ENCODE results near the gene DDRGK1. TPM values are rescaled to one million over a fixed set of nuclear protein-coding genes. Genes with fewer than 3 reads are reported as not detected.

The DDRGK1 gene
- total and polyA plus RNA-seq, 8 donors, result 2.3 to 108 (median 52.4) TPM

DNA sequence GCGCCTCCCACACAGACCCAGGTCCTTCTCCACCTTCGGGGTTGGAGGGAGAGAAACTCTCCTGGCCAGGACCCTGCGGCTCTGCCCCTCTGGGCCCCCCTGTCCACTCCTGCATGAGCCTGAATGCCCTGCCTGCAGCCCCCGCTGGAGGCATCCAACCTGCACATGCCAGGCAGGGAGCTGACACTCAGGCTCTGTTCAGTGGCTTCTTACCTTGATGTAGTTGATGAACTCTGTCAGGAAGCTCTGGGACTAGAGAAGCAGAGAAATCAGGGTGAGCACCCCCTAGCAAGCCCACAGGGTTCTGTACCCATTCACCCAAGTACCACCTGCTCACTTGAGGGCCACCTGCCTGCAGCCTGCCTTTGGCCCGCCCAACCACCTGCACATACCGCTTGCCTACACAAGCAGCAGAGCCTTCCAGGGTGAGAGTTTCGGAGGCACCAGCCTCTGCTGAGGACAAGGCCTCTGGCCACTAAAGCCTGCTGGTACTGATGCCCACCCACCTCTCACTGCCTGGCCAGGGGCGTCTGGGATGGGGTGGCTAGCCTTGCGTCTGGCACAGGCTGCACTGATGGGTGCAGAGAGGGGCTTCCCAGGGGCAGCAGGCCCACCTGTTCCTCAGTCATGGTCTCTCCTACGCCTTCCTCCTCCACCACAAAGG is 9.7 kb downstream of the DDRGK1 start:
- intact Hi-C loops (cut with DNase I; ENCODE audit: low total_unique reads), result no loop called here
- peaks cover 63 to 100% (median 99%) of the 10 kb centered on the region in 4 donors for H3K36me3 ChIP-seq

DNA sequence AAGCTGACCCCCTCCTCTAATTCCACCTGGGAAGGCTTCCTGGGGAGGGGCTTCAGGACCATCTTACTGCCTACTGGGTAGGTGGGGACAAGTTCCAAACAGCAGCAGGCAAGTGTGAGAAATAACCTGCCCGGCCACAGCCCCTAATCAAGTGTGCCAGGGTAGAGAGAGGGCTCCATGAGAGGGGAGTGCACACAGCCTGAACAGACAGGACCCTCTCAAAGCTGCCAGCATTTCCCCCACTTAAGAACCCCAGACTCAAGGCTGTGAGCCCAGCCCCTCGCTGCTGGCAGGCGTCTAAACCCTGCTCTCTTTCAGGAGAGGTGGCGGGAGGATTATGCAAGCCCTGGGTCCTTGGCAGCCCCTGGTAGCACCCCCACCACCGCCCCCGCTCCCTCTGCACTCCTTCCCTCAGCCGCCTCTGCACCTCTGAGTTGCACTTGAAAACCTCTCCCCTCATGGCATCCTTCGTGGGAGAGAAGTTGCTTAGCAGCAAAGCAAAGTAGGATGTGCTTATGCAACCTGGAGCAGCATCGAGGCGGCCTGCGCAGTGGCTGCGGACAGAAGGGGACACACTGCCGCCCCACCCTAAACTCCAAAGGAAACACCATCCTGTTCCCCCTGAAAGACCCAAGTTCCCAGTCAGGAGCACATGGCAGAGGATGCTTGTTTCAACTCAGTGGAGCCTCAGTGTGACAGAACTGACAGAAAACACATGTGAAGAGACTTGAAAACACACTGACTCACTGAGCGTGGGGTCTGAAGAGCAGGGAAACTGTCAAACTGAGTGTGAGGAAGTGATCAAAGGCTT is 10.5 kb downstream of the DDRGK1 start:
- Histone ChIP-seq H3K4me1 (no peaks in the 10 kb centered on the region), H3K9me3 (no peaks in the 10 kb centered on the region), H3K27me3 (no peaks in the 10 kb centered on the region), H3K36me3 (peaks cover 62 to 100% (median 99%) of the 10 kb centered on the region in 4 donors), H3K27ac (no peak overlapping the region), H3K4me3 (no peak overlapping the region)
- no peak for DNase-seq
- TF ChIP-seq, protein P1, sequence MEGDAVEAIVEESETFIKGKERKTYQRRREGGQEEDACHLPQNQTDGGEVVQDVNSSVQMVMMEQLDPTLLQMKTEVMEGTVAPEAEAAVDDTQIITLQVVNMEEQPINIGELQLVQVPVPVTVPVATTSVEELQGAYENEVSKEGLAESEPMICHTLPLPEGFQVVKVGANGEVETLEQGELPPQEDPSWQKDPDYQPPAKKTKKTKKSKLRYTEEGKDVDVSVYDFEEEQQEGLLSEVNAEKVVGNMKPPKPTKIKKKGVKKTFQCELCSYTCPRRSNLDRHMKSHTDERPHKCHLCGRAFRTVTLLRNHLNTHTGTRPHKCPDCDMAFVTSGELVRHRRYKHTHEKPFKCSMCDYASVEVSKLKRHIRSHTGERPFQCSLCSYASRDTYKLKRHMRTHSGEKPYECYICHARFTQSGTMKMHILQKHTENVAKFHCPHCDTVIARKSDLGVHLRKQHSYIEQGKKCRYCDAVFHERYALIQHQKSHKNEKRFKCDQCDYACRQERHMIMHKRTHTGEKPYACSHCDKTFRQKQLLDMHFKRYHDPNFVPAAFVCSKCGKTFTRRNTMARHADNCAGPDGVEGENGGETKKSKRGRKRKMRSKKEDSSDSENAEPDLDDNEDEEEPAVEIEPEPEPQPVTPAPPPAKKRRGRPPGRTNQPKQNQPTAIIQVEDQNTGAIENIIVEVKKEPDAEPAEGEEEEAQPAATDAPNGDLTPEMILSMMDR (IDR thresholded peaks at IDR 0.05), result no peak
- TF ChIP-seq POLR2AphosphoS5 (IDR thresholded peaks at IDR 0.05) (no peak), POLR2A (IDR thresholded peaks at IDR 0.05) (no peak), EP300 (IDR thresholded peaks at IDR 0.05) (no peak)
- WGBS, 5 donors, result 91 to 95% (median 93%) methylated on average over 6 to 14 of the region's 14 CpGs
- intact Hi-C loops (cut with DNase I; ENCODE audit: low total_unique reads), result no loop called here

More for the DNA sequence above, 9.7 kb downstream of the DDRGK1 start:
- H3K4me1 ChIP-seq, result no peaks in the 10 kb centered on the region
- no peaks in the 10 kb centered on the region for H3K9me3 ChIP-seq
- H3K4me3 ChIP-seq, result no peak overlapping the region
- DNase-seq, result no peak
- 89 to 96% (median 93%) methylated on average over 7 to 10 of the region's 10 CpGs for WGBS, 5 donors
- no peaks in the 10 kb centered on the region for H3K27me3 ChIP-seq
- no peak overlapping the region for H3K27ac ChIP-seq
- TF ChIP-seq, protein P1 (IDR thresholded peaks at IDR 0.05), result no peak
- TF ChIP-seq POLR2AphosphoS5 (IDR thresholded peaks at IDR 0.05) (no peak), POLR2A (IDR thresholded peaks at IDR 0.05) (no peak), EP300 (IDR thresholded peaks at IDR 0.05) (no peak)

DNA sequence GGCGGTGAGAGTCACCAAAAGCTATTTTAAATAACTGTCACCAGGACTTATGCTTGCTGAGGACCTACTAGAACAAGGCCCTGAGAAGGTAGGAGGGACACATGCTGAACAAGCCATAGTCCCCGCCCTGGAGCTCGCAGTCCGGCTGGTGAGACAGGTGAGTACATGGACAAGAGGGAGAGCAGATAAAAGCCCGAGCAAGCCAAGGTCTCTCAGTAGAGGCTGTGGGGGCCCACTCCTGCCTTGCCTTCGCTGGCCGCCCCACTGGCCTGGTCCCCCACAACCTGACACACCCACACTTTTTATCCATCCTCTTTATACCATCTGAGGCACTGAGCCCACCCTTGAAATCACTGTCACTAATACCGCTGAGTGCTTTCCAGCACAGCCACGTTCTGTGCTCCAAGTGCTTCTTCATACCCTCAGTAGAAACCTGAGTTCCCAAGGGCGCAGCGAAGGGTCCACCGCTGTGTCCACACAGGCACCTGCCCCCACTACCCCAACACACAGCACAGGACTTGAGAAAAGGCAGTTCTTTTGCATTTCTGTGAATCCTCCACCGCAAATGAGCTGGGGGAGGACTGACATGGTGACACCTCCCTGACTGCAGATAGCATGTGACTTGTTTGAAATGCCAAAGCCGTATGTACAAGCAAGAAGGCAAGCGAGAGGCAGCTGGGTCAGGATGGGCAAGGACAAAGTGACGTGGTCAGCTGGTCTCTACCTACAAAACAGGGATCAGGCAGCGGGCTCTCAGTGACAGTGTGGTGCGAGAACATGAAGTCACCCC is 12.1 kb downstream of the DDRGK1 start:
- H3K4me3 ChIP-seq, result no peak overlapping the region
- no peaks in the 10 kb centered on the region for H3K27me3 ChIP-seq
- intact Hi-C loops (cut with DNase I; ENCODE audit: low total_unique reads), result no loop called here
- H3K27ac ChIP-seq, result no peak overlapping the region
- TF ChIP-seq, protein P1 (IDR thresholded peaks at IDR 0.05), result no peak
- TF ChIP-seq POLR2A (IDR thresholded peaks at IDR 0.05) (no peak), POLR2AphosphoS5 (IDR thresholded peaks at IDR 0.05) (no peak), EP300 (IDR thresholded peaks at IDR 0.05) (no peak)
- no peak for DNase-seq
- H3K4me1 ChIP-seq, result no peaks in the 10 kb centered on the region
- H3K36me3 ChIP-seq, result peaks cover 59 to 97% (median 92%) of the 10 kb centered on the region in 4 donors
- no peaks in the 10 kb centered on the region for H3K9me3 ChIP-seq
- WGBS, 5 donors, result 84 to 95% (median 93%) methylated on average over 18 of the region's 18 CpGs

DNA sequence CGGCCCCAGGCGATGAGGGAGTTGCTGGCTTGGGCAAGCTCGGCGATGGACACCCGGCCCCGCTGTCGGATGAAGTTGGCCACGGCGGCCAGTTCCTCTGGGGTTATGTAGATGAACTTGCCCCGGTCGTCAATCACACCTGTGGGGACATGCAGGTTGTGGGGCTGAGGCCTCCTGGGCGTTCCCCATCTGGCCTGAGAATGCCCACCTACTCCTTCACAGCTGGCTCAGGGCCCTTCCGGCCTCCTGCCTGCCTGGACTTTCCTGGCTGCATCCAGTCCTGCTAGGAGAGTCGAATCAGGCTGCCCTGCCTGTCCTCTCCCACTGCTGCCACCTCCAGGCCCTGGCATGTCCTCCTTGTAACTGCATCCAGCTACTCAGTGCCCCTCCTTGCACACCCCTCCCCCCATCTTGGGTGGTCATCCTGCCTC is 13.8 kb downstream of the DDRGK1 start:
- Histone ChIP-seq H3K9me3 (no peaks in the 10 kb centered on the region), H3K4me3 (no peak overlapping the region), H3K27me3 (no peaks in the 10 kb centered on the region), H3K36me3 (peaks cover 59 to 80% (median 76%) of the 10 kb centered on the region in 4 donors), H3K27ac (no peak overlapping the region), H3K4me1 (no peaks in the 10 kb centered on the region)
- TF ChIP-seq, protein P1 (IDR thresholded peaks at IDR 0.05), result no peak
- TF ChIP-seq POLR2AphosphoS5 (IDR thresholded peaks at IDR 0.05) (no peak), POLR2A (IDR thresholded peaks at IDR 0.05) (no peak)
- intact Hi-C loops (cut with DNase I; ENCODE audit: low total_unique reads), result no loop called here
- no peak for DNase-seq
- 82 to 91% (median 90%) methylated on average over 12 to 14 of the region's 14 CpGs for WGBS, 5 donors
